HG03196 (cell line): ENCODE data around the gene GPR148.

Source experiments
- ATAC-seq: cut with Tn5 transposase; IDR thresholded peaks from one replicate; pipeline ENCODE4 v1.9.1; 2021; ENCODE audit not compliant: unreplicated experiment

The GPR148 gene

DNA sequence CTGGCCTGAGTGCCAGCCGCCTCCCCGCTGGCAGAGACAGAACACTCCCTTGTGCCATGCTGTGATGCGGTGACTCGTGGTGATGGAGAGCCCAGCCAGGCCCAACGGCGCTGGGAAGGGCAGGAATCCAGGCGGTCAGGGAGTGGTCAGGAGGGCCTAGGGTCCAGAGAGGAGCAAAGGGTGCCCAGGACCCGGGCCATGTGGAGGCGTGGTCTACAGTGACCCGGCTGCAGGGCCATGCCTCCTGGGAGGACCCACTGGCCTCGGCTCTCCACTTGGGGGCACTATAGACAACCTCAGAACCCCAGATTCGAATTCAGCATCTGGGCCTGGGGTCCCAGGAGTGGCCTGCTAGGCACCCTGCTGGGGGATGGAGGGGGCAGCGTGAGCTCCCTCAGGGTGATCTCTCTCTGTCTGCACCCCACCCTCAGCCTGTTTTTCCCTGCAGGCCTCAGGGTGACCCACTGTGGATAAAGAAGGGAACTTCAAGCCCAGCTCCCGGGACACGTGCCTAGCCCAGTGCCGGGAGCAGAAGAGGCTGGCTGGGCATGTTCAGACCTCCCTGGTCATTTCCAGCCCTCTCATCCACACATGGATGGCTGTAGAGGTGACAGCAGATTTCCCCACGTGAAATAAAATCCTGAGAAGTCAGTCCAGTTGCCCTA lies 39.5 kb downstream of the GPR148 start:
- no peak for ATAC-seq

- ATAC-seq = no peak
Measured at GRCh38 chr2:130769343-130769907, 40.6 kb downstream of the GPR148 start.

DNA sequence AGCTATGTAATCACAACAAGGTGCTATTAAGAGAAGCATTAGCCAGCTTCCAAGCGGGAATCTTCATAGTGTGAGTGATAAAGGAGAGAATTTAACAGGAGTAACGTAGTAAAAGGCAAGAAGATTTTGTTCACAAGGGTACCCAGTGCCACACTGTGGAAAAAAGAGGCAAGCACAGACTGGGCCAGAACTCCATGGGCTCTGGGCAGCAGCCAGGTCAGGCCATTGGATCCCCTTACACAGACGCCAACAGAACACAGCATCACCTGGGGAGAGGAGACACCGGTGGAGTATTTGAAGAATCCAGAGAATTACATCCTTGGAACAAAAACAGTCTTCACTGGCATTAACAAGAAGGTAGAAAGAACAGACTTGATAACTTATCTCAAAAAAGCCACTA lies 47.7 kb downstream of the GPR148 start:
- no peak for ATAC-seq

- no peak for ATAC-seq
Measured at GRCh38 chr2:130778781-130779180, 49.9 kb downstream of the GPR148 start.
